EL (cell line): ENCODE data around the gene PKD2L2.
"Not testable (repeated sequence)": the region's sequence is repeated elsewhere in the genome, so short reads cannot be mapped to it uniquely, and the experiment has no call there.

Experiments used
- DNase-seq: peaks from one replicate; pipeline ENCODE4 v3.0.0-alpha.2; 2016

Gene PKD2L2

DNA sequence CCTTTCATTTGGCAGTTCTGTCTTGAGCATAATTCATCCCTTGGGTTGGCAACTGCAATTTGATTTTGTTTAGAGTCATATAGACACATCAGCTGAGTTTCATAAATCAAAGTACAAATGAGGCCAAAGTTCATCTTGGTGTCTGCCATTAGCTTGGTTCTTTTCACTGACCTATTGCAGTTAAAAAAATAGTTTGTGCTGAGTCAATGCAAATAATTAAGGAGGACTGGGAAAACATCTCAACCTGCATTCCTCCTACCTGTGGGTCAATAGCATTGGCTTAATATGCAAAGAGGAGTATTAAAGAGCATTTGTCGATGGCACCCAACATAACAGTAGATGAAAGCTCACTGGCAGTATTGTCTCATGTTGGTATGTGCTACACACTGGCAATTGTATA lies 1.6 kb downstream of the PKD2L2 start:
- DNase-seq: no peak

DNA sequence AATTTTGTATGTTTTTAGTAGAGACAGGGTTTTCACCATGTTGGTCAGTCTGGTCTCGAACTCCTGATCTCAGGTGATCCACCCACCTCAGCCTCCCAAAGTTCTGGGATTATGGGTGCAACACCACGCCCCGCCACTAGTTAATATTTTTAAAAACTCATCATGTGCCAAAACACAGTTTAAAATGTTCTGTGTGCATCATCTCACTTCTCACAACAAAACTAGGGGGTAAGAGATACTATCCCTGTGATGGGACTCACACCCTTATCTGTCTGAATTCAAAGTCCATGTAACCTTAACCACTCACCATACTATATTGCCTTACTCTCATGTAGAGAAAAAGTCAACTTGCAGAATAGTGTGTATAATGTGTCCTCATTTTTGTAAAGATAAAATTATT lies 2.6 kb downstream of the PKD2L2 start:
- DNase-seq: no peak

DNA sequence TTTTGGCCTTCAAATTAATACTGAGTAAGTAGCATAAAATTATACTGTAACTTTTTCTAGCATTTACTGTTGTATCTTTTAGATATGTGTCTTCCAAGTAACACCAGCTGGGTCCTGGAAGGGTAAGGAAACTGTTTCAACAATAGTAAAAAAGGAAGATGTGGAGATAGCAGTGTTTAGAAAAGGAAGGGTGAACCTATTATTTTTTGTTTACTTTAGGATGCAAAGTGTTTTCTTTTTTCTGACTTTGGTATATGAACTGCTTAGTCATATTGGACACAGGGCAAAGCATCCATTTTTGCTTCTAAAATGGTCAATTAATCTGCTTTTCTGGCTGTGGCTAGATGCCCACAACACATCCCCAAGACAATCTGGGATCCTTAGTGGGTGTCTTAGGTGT lies 5.3 kb downstream of the PKD2L2 start:
- no peak for DNase-seq

DNA sequence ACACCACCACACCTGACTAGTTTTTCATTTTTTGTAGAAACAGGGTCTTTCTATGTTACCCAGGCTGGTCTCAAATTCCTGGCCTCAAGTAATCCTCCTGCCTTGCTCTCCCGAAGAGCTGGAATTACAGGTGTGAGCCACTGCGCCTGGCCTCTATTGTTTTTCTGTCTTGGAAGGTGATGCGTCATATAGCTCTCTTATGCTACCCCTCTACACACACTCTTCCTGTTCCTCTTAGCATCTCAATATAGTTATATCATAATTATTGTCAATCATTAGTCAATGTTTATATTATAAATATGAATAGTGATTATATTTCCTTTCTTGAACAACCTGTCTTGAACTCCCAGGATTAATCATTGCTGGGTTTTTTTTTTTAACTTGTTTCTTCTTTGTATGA lies 7.3 kb downstream of the PKD2L2 start:
- no peak for DNase-seq

DNA sequence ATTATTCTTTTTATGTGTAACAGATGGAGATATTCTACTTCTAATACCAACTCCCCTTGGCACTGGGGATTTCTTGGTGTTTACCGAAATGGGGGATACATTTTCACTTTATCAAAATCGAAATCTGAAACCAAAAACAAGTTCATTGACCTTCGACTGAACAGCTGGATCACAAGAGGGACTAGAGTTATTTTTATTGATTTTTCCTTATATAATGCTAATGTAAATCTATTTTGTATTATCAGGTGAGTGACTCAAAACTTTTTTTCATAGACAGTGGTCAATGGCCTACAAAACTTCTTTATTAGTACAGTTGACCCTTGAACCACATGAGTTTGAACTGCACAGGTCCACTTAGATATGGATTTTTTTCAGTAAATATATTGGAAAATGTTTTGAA lies 10.2 kb downstream of the PKD2L2 start:
- no peak for DNase-seq

DNA sequence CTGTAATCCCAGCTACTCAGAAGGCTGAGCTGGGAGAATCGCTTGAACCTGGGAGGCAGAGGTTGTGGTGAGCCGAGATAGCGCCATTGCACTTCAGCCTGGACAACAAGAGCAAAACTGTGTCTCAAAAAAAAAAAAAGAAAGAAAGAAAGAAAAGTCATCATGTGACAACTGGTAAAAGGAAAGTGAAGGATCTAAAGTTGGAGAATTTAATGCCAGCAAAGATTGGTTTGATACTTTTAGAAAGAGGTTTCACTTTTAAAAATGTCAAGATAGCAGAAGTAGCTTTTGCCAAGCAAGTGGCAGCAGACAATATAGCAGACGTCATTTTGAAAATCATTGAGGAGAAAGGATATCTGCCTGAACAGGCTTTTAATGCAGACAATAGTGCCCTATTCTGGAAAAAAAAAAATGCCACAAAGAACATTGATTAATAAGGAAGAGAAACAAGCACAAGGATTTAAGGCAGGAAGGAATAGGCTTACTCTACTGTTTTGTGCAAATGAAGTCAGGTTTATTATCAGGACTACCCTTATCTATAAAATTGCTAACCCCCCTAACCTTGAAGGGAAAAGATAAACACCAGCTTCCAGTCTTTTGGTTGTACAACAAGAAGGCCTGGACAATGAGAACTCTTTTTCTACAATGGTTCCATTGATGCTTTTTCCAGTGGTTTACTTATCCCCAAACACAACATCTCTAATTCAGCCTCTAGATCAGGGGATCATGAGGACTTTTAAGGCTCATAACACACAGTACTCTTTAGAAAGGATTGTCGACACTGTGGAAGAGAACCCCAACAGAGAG lies 12.0 kb downstream of the PKD2L2 start:
- DNase-seq: no peak

DNA sequence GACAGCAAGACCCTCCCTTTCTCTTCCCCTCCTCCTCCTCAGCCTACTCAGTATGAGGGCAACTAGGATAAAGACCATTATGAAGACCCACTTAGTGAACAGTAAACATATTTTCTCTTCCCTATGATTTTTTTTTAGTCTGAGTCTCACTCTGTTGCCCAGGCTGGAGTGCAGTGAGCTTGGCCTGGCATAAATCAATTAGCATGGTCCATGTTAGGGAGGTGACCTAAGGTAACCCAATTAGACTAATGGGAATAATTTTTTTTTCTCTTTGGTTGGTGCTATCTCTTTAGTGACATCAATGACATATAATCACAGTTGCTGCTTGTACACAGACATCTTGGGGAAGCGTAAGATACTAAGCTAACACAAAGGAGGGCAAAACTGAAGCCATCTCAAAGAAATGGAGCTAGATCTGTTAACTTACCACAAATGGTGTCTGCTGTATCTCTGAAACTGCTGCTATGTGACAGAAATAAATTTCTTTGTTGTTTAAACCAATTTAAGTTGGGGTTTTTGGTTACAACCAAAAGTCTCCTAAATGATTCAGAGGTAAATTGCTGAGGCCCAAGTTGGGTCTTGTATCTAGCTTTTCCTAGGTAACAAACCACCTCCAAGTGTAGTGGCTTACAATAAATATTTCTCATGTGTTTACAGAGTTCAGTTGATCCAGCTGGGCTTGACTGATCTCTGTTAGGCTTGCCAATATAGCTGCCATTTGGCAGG lies 13.3 kb downstream of the PKD2L2 start:
- no peak for DNase-seq

DNA sequence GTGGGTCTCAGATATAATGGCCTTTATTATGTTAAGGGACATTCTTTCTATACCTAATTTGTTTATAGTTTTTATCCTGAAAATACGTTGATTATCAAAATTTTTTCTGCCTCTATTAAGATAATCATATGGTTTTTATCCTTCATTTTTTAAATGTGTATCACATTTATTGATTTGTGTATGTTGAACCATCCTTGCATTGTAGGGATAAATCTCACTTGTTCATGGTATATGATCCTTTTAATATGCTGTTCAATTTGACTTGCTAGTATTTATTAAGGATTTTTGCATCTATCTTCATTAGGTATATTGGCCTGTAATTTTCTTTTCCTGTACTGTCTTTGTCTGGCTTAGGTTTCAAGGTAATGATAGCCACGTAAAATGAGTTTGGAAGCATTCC lies 25.5 kb downstream of the PKD2L2 start:
- DNase-seq: no peak

DNA sequence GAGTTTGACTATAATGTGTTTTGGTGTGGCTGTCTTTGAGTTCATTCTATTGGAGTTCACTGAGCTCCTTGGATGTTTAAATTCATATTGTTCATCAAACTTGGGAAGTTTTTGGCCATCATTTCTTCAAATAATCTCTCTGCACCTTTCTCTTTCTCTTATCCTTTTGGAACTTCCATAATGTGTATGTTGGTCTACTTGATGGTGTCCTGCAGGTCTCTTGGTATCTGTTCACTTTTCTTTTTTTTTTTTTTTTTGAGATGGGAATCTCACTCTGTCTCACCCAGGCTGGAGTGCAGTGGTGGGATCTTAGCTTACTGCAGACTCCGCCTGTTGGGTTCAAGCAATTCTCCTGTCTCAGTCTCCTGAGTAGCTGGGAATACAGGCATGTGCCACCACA lies 27.7 kb downstream of the PKD2L2 start:
- no peak for DNase-seq

DNA sequence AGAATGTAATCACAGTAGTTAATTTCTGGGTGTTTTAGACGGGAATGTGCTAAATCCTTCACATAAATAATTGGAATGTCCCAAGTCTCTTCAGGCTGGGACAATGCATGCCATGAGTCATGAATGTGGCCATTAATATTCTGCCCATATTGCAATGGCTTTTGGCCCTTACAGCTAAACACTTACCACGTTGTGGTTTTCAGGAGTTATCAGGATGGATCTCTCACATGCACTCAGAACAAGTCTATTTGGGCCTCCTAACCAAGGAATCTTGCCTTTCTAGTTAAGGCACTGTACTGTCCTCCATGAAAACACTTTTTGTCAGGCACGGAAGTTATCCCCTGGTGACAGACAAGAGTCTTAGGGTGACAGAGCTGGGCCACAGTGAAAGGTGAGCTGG lies 32.7 kb downstream of the PKD2L2 start:
- DNase-seq: peak; percentile 50

DNA sequence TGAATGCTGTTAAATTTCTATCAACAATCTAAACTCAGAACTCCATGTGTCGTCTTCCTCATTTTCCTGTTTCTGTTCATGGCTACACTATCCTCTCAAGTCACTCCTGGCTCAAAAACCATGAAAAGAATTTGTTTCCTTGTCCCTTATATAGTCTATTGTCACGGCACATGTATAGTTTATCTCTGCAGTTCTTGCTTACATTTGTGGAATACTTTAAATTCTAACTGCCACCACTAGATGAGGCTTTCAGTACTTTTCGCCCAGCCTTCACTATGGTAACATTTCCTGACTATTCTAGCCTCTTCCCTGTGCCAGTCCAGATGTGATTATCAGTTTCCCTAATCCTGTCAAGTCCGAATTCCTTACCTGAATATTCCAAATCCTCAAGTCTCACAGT lies 34.6 kb downstream of the PKD2L2 start:
- DNase-seq: no peak

DNA sequence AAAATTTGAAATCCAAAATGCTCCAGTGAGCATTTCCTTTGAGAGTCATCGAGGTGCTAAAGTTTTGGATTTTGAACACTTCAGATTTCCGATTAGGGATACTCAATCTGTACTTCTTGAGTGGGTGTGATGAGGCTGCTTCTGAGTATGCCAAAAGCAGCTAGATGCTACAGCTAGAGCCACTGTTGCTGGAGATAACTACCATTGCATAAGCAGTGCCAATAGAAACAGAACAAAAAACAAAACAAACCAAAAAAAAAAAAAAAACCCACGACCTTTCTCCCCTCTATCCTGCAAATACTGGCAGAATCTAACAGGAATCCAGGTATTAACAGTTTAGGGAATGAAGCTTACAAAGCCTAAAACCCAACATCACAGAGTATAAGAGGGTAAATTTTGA lies 43.5 kb downstream of the PKD2L2 start:
- DNase-seq: no peak

DNA sequence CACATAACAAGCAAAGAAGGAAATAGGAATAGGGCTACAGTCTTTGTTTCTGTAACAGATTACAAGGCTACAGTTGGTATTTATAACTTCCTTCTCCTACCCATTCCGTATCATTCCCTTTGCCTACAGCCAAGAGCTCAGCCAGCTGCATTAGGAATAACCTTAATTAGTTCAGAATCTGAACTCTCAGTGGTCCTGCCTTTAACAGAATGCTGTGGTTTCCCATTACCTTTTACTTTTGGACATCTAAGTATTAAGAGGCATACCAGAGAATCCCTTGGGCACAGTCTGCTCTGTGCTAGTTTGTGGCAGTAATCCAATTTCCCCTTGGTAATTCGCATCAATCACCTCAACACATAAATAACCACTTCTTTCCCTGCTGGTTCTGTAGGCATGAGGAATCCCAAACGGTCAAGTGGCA lies 44.2 kb downstream of the PKD2L2 start:
- DNase-seq: no peak

DNA sequence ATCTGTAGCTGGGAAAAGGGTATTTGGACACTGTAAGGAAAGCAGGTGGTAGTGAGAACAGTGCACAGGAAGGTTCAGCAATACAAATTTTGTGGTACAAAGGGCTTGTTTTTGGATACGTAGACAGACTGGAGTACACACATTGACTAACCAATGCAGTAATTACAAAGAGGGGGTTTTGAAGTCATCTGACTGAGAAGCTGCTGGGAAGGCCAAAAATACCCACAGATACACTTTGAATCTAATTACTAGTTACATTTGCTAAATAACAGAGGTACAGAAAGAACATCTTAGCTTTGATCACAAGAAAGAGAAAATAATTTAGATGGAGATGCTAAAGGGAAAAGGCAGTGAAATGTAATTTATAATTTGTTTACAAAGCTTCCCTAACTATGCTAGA lies 45.9 kb downstream of the PKD2L2 start:
- DNase-seq: no peak

DNA sequence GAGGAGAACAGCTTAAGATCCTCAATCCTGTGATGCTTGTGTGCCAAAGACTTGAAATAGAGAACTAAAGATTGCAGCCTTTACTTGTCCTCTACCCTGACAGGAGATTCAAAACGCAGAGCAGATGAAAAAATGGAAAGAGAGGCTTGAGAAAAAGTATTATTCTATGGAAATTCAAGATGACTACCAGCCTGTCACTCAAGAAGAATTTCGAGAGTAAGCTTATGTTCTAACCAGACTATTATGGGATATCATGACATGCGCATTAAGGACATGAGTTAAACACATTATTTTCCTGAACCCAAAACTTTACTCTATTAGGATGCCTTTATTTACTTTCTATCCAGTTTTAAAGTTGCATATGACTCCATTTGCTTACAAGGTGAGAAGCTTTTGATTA lies 46.4 kb downstream of the PKD2L2 start:
- DNase-seq: no peak

DNA sequence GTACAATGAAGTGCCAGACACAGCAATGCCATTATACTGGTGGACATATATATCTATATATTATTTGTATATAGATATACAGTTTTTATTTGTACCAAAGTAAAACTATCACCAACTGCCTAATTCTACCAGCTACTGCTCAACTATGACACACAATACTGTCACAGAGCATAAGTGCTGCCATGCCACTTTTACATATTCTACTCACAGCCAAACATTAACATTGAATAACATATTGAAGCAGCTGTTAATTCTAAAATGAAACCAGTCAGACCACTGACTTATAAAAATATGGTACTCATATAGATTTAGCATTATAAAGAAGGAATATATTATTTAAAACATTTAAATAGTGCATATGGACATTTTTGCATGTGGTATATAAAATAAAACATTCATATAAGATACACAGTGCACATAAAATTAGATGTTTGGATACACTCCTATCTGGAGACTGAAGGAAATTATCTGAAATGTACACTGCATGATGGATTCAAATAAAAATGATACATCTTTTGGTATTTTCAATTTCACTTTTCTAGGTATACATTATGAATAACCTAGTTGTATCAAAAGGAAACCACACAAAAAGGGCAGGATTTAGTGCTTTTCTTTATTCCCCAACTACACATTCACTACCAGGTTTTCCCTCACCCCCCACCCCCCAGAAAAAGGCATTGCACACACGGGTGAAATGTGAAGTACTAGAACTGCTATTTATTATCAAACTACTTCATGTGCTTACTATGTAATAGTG lies 48.9 kb downstream of the PKD2L2 start:
- no peak for DNase-seq

DNA sequence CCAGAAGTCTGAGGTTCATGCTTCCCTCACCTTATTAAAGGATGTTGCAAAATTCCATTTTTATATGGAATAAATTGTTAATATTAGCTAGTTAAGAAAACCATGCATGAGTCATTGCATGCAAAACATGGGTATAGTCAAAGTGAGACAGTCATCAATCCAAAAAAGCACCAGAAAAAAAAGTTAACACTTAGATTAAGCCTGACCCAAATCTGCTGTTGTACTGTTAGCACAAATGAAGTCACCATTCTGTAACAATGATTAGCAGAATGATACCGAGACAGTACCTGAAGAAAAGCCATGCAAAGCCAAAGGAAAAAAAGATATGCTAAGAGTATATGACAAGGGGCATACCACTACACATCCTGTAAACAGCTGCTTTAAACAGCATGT lies 49.5 kb downstream of the PKD2L2 start:
- no peak for DNase-seq

DNA sequence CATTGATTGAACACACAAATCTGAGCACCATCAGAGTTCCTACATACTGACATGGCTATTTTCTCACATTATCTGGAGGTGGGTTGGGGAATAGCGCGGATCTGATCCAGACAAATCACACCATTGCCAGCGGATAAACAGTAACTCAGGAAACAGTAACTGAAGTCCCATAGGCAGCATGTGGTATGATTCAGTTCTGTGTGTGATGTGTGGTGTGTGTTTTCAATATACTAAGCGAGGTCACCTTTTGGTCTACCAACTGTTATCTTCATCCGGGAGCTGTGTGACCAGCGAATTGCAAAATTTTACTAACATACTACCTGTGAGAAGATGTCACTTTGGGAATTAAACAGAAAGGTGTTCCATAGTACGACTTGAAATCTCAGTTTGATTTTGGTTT lies 50.1 kb downstream of the PKD2L2 start:
- no peak for DNase-seq

DNA sequence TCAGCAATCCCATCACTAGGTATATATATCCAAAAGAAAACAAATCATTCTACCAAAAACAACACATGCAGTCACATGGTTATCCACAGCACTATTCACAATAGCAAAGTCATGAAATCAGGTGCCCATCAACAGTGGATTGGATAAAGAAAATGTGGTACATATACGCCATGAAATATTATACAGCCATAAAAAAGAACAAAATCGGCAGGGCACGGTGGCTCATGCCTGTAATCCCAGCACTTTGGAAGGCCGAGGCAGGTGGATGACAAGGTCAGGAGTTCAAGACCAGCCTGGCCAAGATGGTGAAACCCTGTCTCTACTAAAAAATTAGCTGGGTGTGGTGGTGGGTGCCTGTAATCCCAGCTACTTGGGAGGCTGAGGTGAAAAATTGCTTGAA lies 55.0 kb downstream of the PKD2L2 start:
- not testable (repeated sequence) for DNase-seq

DNA sequence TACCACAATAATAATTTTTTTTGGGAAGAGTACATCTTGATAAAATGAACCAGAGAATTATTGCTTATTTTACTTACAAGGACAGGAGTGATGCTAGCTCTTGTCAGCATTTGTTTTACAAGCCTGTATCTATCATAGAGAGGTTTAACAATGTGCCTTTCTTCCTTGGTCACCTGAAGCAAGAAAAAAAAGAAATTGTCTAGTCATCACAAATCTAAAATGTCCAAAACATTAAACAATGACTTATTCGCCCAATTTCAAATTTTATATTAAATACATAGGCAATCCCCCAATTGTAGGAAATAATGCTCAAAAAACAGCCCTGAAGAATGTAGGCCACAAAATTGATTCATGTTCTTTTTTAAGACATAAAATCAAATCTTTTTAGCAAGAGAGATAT lies 56.6 kb downstream of the PKD2L2 start:
- no peak for DNase-seq

DNA sequence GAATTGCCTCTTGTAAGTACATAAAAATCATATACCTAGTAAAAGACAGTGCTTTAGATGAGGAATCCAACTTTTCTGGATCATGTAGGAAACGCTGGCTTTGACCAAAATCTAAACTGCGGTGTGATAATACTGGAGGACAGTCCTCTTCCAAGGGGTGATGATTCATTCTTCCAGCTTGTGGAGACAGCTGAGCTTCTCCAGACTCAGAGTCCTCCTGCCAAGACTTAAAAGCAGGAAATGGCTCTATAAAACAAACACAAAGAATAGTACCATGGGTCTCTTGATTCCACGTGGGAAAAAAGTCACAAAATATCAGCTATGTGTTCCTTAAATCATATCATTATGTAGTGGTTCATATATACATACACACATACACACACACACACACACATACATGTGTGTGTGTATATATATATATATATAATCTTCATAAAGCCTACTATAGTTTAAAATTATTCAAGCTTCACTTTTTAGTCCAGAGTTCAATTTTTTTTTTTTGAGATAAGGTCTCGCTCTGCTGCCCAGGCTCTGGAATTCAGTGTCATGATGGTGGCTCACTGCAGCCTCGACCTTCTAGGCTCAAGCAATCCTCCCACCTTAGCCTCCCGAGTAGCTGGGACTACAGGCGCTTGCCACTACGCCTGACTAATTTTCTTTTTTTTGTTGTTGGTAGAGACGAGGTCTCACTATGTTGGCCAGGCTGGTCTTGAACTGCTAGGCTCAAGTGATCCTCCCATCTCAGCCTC lies 65.0 kb downstream of the PKD2L2 start:
- peak; percentile 89 for DNase-seq

DNA sequence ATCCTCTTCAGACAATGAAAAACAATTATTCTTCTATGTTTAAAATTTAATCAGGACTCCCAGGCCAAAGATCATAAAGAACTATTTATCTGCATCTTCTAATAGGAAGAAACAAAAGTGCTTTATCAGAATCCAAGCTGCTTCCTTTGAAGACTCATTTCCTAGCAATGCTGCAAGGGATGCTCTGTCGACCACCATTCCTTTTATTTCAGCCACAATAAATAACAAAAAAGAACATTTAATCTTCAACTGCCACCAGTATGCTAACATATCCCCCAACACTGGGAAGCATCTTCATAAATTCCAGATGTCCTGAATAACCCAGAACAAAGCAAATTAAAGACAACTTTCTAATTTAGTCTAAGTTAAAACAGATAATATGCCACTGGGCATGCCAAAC lies 68.7 kb downstream of the PKD2L2 start:
- DNase-seq: no peak

DNA sequence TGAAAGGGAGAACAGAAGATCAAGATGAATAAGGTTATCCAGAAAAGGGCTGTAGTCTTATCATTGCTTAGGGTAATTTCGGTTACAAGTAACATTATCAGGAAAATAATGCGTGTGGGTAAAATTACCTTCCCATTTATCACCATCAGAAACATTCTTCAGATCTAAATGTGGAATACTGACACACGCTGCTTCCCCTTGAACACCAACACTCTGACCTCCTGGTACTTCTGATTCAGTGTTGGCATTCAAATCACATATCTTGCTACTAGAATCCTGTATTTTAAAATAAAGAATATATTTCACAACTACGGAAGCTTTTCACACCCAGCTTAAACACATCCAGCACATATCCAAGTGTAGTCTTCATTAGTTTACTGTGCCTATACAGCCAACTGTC lies 70.2 kb downstream of the PKD2L2 start:
- no peak for DNase-seq
